ENCODE measurements around the gene TJP2.

Gene TJP2

DNA sequence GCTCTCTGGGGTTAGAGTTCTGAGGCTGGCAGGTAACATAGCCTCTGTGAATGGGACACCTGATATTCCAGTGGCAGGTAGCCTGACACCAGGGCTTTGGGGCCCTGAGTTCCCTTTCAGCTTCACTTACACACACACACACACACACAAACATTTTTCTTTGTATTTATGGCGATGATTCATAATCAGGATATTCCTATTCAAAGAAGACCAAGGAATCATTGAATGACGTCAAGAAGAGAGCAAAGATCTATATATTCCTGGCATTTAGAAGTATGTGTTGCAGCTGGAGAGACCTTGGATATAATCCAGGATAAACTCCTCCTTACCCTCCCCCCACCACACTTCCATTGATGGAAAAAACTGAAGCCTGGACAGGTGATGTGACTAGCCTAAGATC lies 143.0 kb downstream of the TJP2 start:
- H3K27ac ChIP-seq: no peak overlapping the region
- TF ChIP-seq, protein P1, sequence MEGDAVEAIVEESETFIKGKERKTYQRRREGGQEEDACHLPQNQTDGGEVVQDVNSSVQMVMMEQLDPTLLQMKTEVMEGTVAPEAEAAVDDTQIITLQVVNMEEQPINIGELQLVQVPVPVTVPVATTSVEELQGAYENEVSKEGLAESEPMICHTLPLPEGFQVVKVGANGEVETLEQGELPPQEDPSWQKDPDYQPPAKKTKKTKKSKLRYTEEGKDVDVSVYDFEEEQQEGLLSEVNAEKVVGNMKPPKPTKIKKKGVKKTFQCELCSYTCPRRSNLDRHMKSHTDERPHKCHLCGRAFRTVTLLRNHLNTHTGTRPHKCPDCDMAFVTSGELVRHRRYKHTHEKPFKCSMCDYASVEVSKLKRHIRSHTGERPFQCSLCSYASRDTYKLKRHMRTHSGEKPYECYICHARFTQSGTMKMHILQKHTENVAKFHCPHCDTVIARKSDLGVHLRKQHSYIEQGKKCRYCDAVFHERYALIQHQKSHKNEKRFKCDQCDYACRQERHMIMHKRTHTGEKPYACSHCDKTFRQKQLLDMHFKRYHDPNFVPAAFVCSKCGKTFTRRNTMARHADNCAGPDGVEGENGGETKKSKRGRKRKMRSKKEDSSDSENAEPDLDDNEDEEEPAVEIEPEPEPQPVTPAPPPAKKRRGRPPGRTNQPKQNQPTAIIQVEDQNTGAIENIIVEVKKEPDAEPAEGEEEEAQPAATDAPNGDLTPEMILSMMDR (conservative IDR thresholded peaks at IDR 0.05): no peak

DNA sequence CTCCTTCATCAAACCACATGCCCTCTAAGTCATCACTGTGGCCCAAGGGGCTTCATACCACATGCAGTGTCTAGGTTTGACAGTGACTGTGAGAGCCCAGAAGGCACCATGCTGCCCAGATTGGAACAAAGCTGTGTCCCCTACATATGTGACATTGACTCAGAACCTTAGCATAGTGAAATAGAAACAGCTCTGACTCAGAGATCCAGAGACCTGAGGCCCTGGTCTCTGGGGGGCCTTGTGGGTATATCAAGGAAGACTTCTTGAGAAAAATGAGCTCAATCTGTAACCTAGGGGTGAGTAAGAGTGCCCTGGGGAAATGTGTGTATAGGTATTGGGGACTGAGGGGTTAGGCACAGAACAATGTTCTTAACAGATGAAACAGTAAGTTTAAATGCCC lies 143.8 kb downstream of the TJP2 start:
- TF ChIP-seq, protein P1 (conservative IDR thresholded peaks at IDR 0.05): no peak
- no peak overlapping the region for H3K27ac ChIP-seq

DNA sequence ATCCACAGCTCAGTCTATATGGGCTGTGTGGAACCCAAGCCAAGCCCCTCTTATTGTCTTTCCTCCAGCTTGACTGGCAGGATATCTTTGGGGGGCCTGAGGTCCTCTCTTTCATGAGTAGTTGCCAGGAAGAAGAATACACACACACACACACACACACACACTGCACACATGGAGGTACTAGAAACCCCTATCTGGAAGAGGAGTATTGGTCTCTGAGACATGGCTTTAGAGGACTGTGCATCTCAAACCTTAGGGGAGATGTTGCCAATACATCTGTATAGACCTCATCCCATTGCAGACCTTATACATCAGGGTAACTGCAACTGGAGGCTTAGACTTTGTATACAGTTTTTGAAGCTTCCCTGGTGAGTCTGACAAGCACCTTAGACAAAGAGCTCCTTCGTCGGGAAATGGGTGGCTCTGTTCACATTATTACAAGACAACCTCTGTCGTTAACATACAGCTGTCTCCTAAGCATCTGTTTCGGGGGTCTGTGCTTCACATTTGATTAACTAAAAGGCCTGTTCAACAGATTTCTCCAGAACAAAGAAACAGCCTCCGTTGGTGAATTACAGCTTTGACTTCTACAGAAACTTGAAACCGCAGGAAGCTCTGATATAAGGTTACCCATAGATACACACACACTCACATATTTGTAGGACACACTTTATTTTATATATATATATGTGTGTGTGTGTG lies 145.4 kb downstream of the TJP2 start:
- TF ChIP-seq, protein P1 (conservative IDR thresholded peaks at IDR 0.05): no peak

DNA sequence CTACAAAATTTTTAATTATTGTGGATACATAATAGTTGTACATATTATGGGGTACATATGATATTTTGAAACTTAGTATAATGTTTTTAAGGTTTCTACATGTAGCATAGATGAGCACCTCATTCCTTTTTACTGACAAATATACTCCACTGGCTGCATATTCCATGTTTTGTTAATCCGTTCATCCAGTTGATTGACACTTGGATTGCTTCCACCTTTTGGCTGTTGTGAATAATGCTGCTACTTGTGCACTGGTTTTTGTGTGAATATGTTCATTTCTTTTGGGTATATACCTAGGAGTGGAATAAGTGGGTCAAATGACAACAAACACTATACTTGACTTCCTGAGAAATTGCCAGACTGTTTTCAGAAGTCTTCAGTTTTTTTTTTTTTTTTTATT lies 148.2 kb downstream of the TJP2 start:
- H3K27ac ChIP-seq: no peak overlapping the region
- TF ChIP-seq, protein P1 (conservative IDR thresholded peaks at IDR 0.05): no peak

More for the DNA sequence above, 145.4 kb downstream of the TJP2 start:
- no peak overlapping the region for H3K27ac ChIP-seq

DNA sequence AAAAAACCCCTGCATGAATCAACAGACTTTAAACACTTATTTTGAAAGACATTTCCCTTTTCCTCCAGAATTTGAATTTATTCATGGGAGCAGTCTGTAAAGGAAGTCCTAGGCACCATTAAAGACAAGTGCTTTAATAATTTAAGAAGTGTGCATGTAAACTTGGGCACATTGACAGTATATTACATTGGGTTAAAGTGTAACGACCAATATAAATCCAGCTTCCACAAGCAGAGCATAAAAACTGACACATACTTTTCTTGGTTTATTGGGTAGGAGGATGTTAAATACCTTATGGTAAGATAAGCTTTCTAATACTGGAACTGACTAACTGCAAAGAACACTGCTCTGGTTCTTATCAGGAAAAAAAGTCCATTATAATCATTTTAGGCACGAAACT lies 149.8 kb downstream of the TJP2 start:
- TF ChIP-seq, protein P1 (conservative IDR thresholded peaks at IDR 0.05): no peak
- no peak overlapping the region for H3K27ac ChIP-seq

Data from VCaP (cell line).